Neural progenitor cell (in vitro differentiated cells): ENCODE results near the gene ERMAP. TPM values are rescaled to one million over a fixed set of nuclear protein-coding genes. Genes with fewer than 3 reads are reported as not detected.

Source experiments
- DNase-seq: peaks from one replicate; pipeline ENCODE4 v3.0.0-alpha.2; 2016; ENCODE audit warnings: low spot score
- H2AFZ ChIP-seq: fragments of 200-600 bp; sonication (generic); replicated peaks from 2 replicates; pipeline ENCODE4 v1.6.1; 2016; ENCODE audit warnings: antibody characterized with exemption
- H3F3A ChIP-seq: fragments of 200-600 bp; sonication (generic); 2 replicates; pipeline ENCODE4 v1.6.1; 2016; ENCODE audit warnings: antibody characterized with exemption, low read depth
- H3K27ac ChIP-seq: fragments of 200-600 bp; sonication (generic); 2 replicates; pipeline ENCODE4 v1.5.1; 2016; ENCODE audit warnings: mild to moderate bottlenecking
- H3K27me3 ChIP-seq: fragments of 200-600 bp; sonication (generic); 2 replicates; pipeline ENCODE4 v1.6.1; 2016; ENCODE audit warnings: mild to moderate bottlenecking, moderate library complexity
- H3K36me3 ChIP-seq: fragments of 200-600 bp; sonication (generic); 2 replicates; pipeline ENCODE4 v1.5.1; 2016
- H3K4me1 ChIP-seq: fragments of 200-600 bp; sonication (generic); 2 replicates; pipeline ENCODE4 v1.6.1; 2016; ENCODE audit warnings: mixed run types
- H3K4me2 ChIP-seq: fragments of 200-600 bp; sonication (generic); 2 replicates; pipeline ENCODE4 v1.6.1; 2016
- H3K4me3 ChIP-seq: fragments of 200-600 bp; sonication (generic); 2 replicates; pipeline ENCODE4 v1.5.1; 2016
- H3K79me2 ChIP-seq: fragments of 200-600 bp; sonication (generic); 2 replicates; pipeline ENCODE4 v1.6.1; 2016; ENCODE audit warnings: low read depth
- H3K9ac ChIP-seq: fragments of 200-600 bp; sonication (generic); 2 replicates; pipeline ENCODE4 v1.6.1; 2016
- H3K9me3 ChIP-seq: fragments of 200-600 bp; sonication (generic); 2 replicates; pipeline ENCODE4 v1.5.1; 2016; ENCODE audit warnings: low read depth
- H4K20me1 ChIP-seq: fragments of 200-600 bp; sonication (generic); 2 replicates; pipeline ENCODE4 v1.6.1; 2016; ENCODE audit warnings: low read depth
- H3K27ac Mint-ChIP-seq: 3 replicates; pipeline ENCODE4 v1.8.0; 2021; ENCODE audit warnings: mixed read lengths
- H3K27me3 Mint-ChIP-seq: 2 replicates; pipeline ENCODE4 v1.8.0; 2022; ENCODE audit warnings: low read depth, mild to moderate bottlenecking, inconsistent platforms, moderate library complexity, mixed read lengths; ENCODE audit not compliant: insufficient read depth
- H3K36me3 Mint-ChIP-seq: 3 replicates; pipeline ENCODE4 v1.8.0; 2021; ENCODE audit warnings: mixed read lengths
- H3K4me1 Mint-ChIP-seq: 3 replicates; pipeline ENCODE4 v1.8.0; 2021; ENCODE audit warnings: mixed read lengths
- H3K4me3 Mint-ChIP-seq: 3 replicates; pipeline ENCODE4 v1.8.0; 2021; ENCODE audit warnings: mild to moderate bottlenecking, moderate library complexity, mixed read lengths
- H3K9me3 Mint-ChIP-seq: 3 replicates; pipeline ENCODE4 v1.8.0; 2020; ENCODE audit warnings: mixed read lengths
- EZH2 ChIP-seq: fragments of 200-600 bp; sonication (generic); IDR thresholded peaks from 2 replicates; pipeline ENCODE4 v1.6.1; 2017; ENCODE audit warnings: antibody characterized with exemption, mild to moderate bottlenecking, moderate library complexity
- EZH2phosphoT487 ChIP-seq: fragments of 200-600 bp; sonication (generic); IDR thresholded peaks from 2 replicates; pipeline ENCODE4 v1.6.1; 2017; ENCODE audit warnings: antibody characterized with exemption
- total RNA-seq: library from RNA; depleted of rRNA; stranded (reverse); fragments of >200 nt; gene quantifications from 2 replicates; pipeline ENCODE4 v1.2.3, GENCODE V29; 2015; ENCODE audit warnings: low replicate concordance
- TF ChIP-seq, protein P1 (sequence below): fragments of 200-600 bp; sonication (generic); IDR thresholded peaks from 2 replicates; pipeline ENCODE4 v1.5.1; 2017; ENCODE audit warnings: antibody characterized with exemption, mild to moderate bottlenecking

The ERMAP gene
- total RNA-seq, 1 donor from 2014 or later: 2.2 TPM

DNA sequence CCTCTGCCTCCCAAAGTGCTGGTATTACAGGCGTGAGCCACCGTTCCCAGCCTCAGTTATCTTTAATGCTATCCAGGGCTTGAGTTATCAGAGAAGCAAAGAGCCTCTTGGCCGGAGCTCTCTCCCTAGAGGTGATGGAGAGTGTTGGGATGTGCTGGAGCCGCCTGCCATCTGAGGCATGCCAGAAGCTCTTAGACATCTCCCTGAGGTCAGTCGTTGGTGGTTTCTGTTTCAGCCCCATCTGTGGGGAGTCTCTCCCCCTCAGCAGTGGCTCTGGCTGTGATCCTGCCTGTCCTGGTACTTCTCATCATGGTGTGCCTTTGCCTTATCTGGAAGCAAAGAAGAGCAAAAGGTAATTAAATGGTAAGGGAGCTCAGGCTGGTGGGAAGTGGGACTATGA lies 17.9 kb downstream of the ERMAP start:
- Histone ChIP-seq H4K20me1 (no peaks in the 10 kb centered on the region), H3K79me2 (no peaks in the 10 kb centered on the region), H3K9ac (no peak overlapping the region), H3K27ac (no peak overlapping the region), H3K9me3 (no peaks in the 10 kb centered on the region), H3K4me3 (no peak overlapping the region), H3K27me3 (no peaks in the 10 kb centered on the region), H3F3A (peaks cover 12% of the 10 kb centered on the region), H3K36me3 (no peaks in the 10 kb centered on the region), H3K4me1 (peaks cover 8% of the 10 kb centered on the region), H3K4me2 (no peak overlapping the region), H2AFZ (no peak overlapping the region)
- H3K4me3 Mint-ChIP-seq: no peak overlapping the region
- peaks cover 9% of the 10 kb centered on the region for H3K4me1 Mint-ChIP-seq
- no peak for DNase-seq
- peaks cover 9% of the 10 kb centered on the region for H3K27me3 Mint-ChIP-seq
- TF ChIP-seq EZH2: no peak
- no peak for TF ChIP-seq EZH2phosphoT487
- TF ChIP-seq, protein P1, sequence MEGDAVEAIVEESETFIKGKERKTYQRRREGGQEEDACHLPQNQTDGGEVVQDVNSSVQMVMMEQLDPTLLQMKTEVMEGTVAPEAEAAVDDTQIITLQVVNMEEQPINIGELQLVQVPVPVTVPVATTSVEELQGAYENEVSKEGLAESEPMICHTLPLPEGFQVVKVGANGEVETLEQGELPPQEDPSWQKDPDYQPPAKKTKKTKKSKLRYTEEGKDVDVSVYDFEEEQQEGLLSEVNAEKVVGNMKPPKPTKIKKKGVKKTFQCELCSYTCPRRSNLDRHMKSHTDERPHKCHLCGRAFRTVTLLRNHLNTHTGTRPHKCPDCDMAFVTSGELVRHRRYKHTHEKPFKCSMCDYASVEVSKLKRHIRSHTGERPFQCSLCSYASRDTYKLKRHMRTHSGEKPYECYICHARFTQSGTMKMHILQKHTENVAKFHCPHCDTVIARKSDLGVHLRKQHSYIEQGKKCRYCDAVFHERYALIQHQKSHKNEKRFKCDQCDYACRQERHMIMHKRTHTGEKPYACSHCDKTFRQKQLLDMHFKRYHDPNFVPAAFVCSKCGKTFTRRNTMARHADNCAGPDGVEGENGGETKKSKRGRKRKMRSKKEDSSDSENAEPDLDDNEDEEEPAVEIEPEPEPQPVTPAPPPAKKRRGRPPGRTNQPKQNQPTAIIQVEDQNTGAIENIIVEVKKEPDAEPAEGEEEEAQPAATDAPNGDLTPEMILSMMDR: no peak
- H3K36me3 Mint-ChIP-seq: peaks cover 3% of the 10 kb centered on the region
- peaks cover 3% of the 10 kb centered on the region for H3K9me3 Mint-ChIP-seq
- H3K27ac Mint-ChIP-seq: no peak overlapping the region

DNA sequence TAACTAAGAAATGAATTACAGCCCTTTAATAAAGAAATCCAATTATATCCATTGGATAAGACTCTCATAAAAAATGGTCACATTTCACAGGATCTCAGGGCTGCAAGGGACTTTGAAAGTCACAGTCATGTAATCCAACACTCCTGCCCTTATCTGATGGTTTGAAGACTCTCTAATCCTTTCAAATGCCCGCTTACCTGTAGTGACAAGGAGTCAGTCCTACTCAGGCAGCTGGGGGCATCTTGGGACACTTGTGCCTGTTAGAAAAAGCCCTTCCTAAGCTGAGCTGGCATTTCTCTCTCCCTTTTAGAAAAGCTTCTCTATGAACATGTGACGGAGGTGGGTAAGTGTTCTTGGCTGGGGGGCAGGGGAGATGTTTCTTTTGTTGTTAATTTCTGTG lies 18.5 kb downstream of the ERMAP start:
- no peak for TF ChIP-seq EZH2phosphoT487
- no peak for TF ChIP-seq EZH2
- TF ChIP-seq, protein P1: no peak
- Histone ChIP-seq H3K9ac (no peak overlapping the region), H3K27ac (no peak overlapping the region), H3K27me3 (no peaks in the 10 kb centered on the region), H3K9me3 (no peaks in the 10 kb centered on the region), H2AFZ (no peak overlapping the region), H3K4me1 (peaks cover 8% of the 10 kb centered on the region), H3F3A (peaks cover 8% of the 10 kb centered on the region), H3K79me2 (no peaks in the 10 kb centered on the region), H3K36me3 (no peaks in the 10 kb centered on the region), H3K4me2 (no peak overlapping the region), H4K20me1 (no peaks in the 10 kb centered on the region), H3K4me3 (no peak overlapping the region)
- Mint-ChIP-seq H3K27ac (no peak overlapping the region), H3K27me3 (peaks cover 9% of the 10 kb centered on the region), H3K4me3 (no peak overlapping the region), H3K4me1 (peaks cover 9% of the 10 kb centered on the region), H3K36me3 (peaks cover 3% of the 10 kb centered on the region), H3K9me3 (peaks cover 3% of the 10 kb centered on the region)
- DNase-seq: no peak

DNA sequence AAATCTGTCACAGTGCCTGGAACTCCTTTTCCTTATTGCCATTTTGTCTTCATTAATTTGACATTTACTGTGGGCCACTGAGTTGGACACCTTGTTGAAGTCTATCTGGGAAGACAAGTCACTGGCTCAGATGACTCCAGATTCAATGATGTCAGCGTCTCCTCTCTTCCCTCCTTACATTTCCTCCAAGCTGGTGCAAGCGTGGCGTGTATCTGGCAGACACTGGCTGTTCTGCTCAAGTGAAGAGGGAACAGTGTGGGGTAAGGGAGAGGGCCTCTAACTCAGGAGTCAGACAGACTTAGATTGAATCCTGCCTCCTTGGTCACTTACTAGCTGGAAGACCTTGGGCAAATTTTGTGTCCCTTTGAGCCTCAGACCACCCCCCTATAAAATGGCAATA lies 20.8 kb downstream of the ERMAP start:
- Histone ChIP-seq H3K4me3 (no peak overlapping the region), H3K9me3 (no peaks in the 10 kb centered on the region), H3K4me2 (no peak overlapping the region), H3K27me3 (no peaks in the 10 kb centered on the region), H3K4me1 (no peaks in the 10 kb centered on the region), H3K36me3 (no peaks in the 10 kb centered on the region), H3K9ac (no peak overlapping the region), H3F3A (no peaks in the 10 kb centered on the region), H3K27ac (no peak overlapping the region), H4K20me1 (no peaks in the 10 kb centered on the region), H2AFZ (no peak overlapping the region), H3K79me2 (no peaks in the 10 kb centered on the region)
- Mint-ChIP-seq H3K4me3 (no peak overlapping the region), H3K27ac (no peak overlapping the region), H3K36me3 (peaks cover under 1% of the 10 kb centered on the region), H3K9me3 (no peaks in the 10 kb centered on the region), H3K4me1 (peaks cover 2% of the 10 kb centered on the region), H3K27me3 (peaks cover 6% of the 10 kb centered on the region)
- DNase-seq: no peak
- TF ChIP-seq, protein P1: no peak
- TF ChIP-seq EZH2phosphoT487: no peak
- no peak for TF ChIP-seq EZH2
